H1 (cell line): ENCODE results near the gene ASCC1. TPM values are rescaled to one million over a fixed set of nuclear protein-coding genes. Genes with fewer than 3 reads are reported as not detected.

Experiments
- CTCF ChIA-PET: fragments of 300-600 bp; sonication (Branson Sonifier 250); formaldehyde crosslinking; loops from one replicate; lab custom pipeline; 2021; ENCODE audit not compliant: partially characterized antibody; lab: Charles Lee
- POLR2A ChIA-PET: fragments of 300-600 bp; sonication (Branson Sonifier 250); formaldehyde crosslinking; loops from one replicate; lab custom pipeline; 2021; ENCODE audit warnings: inconsistent platforms; ENCODE audit not compliant: partially characterized antibody; lab: Charles Lee
- DNase-seq, 2 experiments: peaks; one replicate each; pipeline versions ENCODE4 v3.0.0 to v3.0.0-alpha.2; 2010 to 2022; ENCODE audit warnings: low spot score in 2 of 2, low read depth in 1 of 2, mixed read lengths in 1 of 2
- FAIRE-seq: peaks from 2 replicates; lab custom pipeline; 2011; peaks lifted over from hg19 to GRCh38; lab: Jason Lieb, UNC
- H2AFZ ChIP-seq: 2 replicates; pipeline ENCODE4 v1.8.1; 2012; ENCODE audit warnings: low read length, inconsistent platforms
- H2AK5ac ChIP-seq: 2 replicates; pipeline ENCODE4 v1.6.1; 2013; ENCODE audit warnings: low read depth, low read length
- H2BK120ac ChIP-seq: replicated peaks from 2 replicates; pipeline ENCODE3; 2013; ENCODE audit warnings: low read depth, low read length, inconsistent platforms
- H2BK12ac ChIP-seq: 2 replicates; pipeline ENCODE4 v1.6.1; 2013; ENCODE audit warnings: low read depth, low read length
- H2BK15ac ChIP-seq: 2 replicates; pipeline ENCODE4 v1.6.1; 2013; ENCODE audit warnings: low read length
- H2BK20ac ChIP-seq: 2 replicates; pipeline ENCODE4 v1.6.1; 2013; ENCODE audit warnings: low read length
- H2BK5ac ChIP-seq: 2 replicates; pipeline ENCODE4 v1.6.1; 2013; ENCODE audit warnings: low read depth, low read length
- H3K14ac ChIP-seq: 2 replicates; pipeline ENCODE4 v1.6.1; 2013; ENCODE audit warnings: inconsistent platforms; ENCODE audit not compliant: insufficient read length
- H3K18ac ChIP-seq: 2 replicates; pipeline ENCODE4 v1.6.1; 2013; ENCODE audit warnings: low read length; ENCODE audit errors: extremely low read depth
- H3K23ac ChIP-seq: 2 replicates; pipeline ENCODE4 v1.6.1; 2013; ENCODE audit warnings: inconsistent platforms; ENCODE audit not compliant: insufficient read length
- H3K23me2 ChIP-seq: 2 replicates; pipeline ENCODE4 v1.6.1; 2013; ENCODE audit warnings: low read depth, low read length
- H3K27ac ChIP-seq: 2 replicates; pipeline ENCODE4 v1.6.1; 2011; ENCODE audit warnings: low read depth, low read length, inconsistent platforms
- H3K27me3 ChIP-seq, 4 experiments: replicated peaks in 1 of 4; 1 replicate in 1 of 4; 2 replicates in 3 of 4; pipeline versions ENCODE4 v1.6.1 to v1.8.1; 2011 to 2013; ENCODE audit warnings: low read length in 3 of 4, mild to moderate bottlenecking in 3 of 4, inconsistent platforms in 2 of 4, mixed read lengths in 2 of 4, moderate library complexity in 1 of 4; ENCODE audit not compliant: control insufficient read depth in 3 of 4, insufficient read depth in 3 of 4; ENCODE audit errors: extremely low read depth in 1 of 4
- H3K36me3 ChIP-seq, 4 experiments: 2 replicates each; pipeline versions ENCODE4 v1.6.1 to v1.8.1; 2011 to 2013; ENCODE audit warnings: mild to moderate bottlenecking in 4 of 4, low read length in 3 of 4, moderate library complexity in 2 of 4, control low read depth in 1 of 4, inconsistent platforms in 1 of 4; ENCODE audit not compliant: insufficient read depth in 4 of 4, control insufficient read depth in 2 of 4
- H3K4ac ChIP-seq: replicated peaks from 2 replicates; pipeline ENCODE3; 2013; ENCODE audit warnings: low read length, low read depth, mixed read lengths, inconsistent platforms; ENCODE audit not compliant: insufficient read length
- H3K4me1 ChIP-seq, 4 experiments: replicated peaks in 1 of 4; 1 replicate in 1 of 4; 2 replicates in 3 of 4; pipeline versions ENCODE4 v1.6.1 to v1.8.1; 2011 to 2013; ENCODE audit warnings: low read length in 3 of 4, inconsistent platforms in 2 of 4, mixed read lengths in 1 of 4; ENCODE audit not compliant: insufficient read depth in 4 of 4, control insufficient read depth in 3 of 4
- H3K4me2 ChIP-seq, 2 experiments: 2 replicates each; pipeline versions ENCODE4 v1.6.1 to v1.8.1; 2011 to 2013; ENCODE audit warnings: low read depth in 2 of 2, low read length in 2 of 2, control low read depth in 1 of 2, inconsistent platforms in 1 of 2, mild to moderate bottlenecking in 1 of 2; ENCODE audit not compliant: insufficient read depth in 1 of 2
- H3K4me3 ChIP-seq, 4 experiments: fragments of 200-600, 300-600 bp in 1 of 4; sonication (generic), shearing (Covaris generic), sonication (Bioruptor Twin) in 1 of 4; 2 replicates each; pipeline versions ENCODE4 v1.5.1 to v1.8.1; 2011 to 2016; ENCODE audit warnings: low read length in 4 of 4, low read depth in 3 of 4, control low read depth in 2 of 4, inconsistent platforms in 2 of 4, mild to moderate bottlenecking in 2 of 4, mixed read lengths in 1 of 4, moderate library complexity in 1 of 4; ENCODE audit not compliant: insufficient read depth in 2 of 4; ENCODE audit errors: extremely low read depth in 1 of 4
- H3K56ac ChIP-seq: replicated peaks from 2 replicates; pipeline ENCODE3; 2013; ENCODE audit warnings: low read depth, mild to moderate bottlenecking, mixed read lengths, low read length, inconsistent platforms; ENCODE audit not compliant: insufficient read length
- H3K79me1 ChIP-seq: 2 replicates; pipeline ENCODE4 v1.6.1; 2013; ENCODE audit warnings: low read depth, low read length, control low read depth
- H3K79me2 ChIP-seq, 2 experiments: 2 replicates each; pipeline versions ENCODE4 v1.6.1 to v1.8.1; 2012 to 2013; ENCODE audit warnings: low read length in 2 of 2, mild to moderate bottlenecking in 2 of 2, inconsistent platforms in 1 of 2; ENCODE audit not compliant: insufficient read depth in 2 of 2, control insufficient read depth in 1 of 2
- H3K9ac ChIP-seq, 4 experiments: replicated peaks in 1 of 4; 1 replicate in 1 of 4; 2 replicates in 3 of 4; pipeline versions ENCODE4 v1.6.1 to v1.8.1; 2011 to 2013; ENCODE audit warnings: low read depth in 3 of 4, low read length in 3 of 4, control low read depth in 2 of 4, mild to moderate bottlenecking in 2 of 4, moderate library complexity in 2 of 4, inconsistent platforms in 1 of 4; ENCODE audit errors: extremely low read depth in 1 of 4
- H3K9me3 ChIP-seq, 2 experiments: 2 replicates each; pipeline versions ENCODE4 v1.6.1 to v1.8.1; 2012 to 2013; ENCODE audit warnings: mild to moderate bottlenecking in 2 of 2, moderate library complexity in 2 of 2, control low read depth in 1 of 2, inconsistent platforms in 1 of 2, low read depth in 1 of 2, low read length in 1 of 2, mixed read lengths in 1 of 2; ENCODE audit not compliant: insufficient read depth in 2 of 2
- H4K20me1 ChIP-seq, 2 experiments: replicated peaks in 1 of 2; 2 replicates each; pipeline versions ENCODE3 to v1.8.1; 2011 to 2013; ENCODE audit warnings: inconsistent platforms in 2 of 2, low read length in 2 of 2, mild to moderate bottlenecking in 1 of 2; ENCODE audit not compliant: insufficient read depth in 2 of 2, control insufficient read depth in 1 of 2
- H4K5ac ChIP-seq: 2 replicates; pipeline ENCODE4 v1.6.1; 2013; ENCODE audit warnings: low read length, low read depth, mixed read lengths, inconsistent platforms; ENCODE audit not compliant: insufficient read length
- H4K8ac ChIP-seq: 2 replicates; pipeline ENCODE4 v1.8.0; 2013; ENCODE audit warnings: mild to moderate bottlenecking, moderate library complexity, low read length, inconsistent platforms; ENCODE audit not compliant: insufficient read depth; ENCODE audit errors: extremely low read depth
- H4K91ac ChIP-seq: replicated peaks from 2 replicates; pipeline ENCODE3; 2013; ENCODE audit warnings: low read length, mixed read lengths, inconsistent platforms; ENCODE audit not compliant: insufficient read length
- CHD2 ChIP-seq: IDR thresholded peaks from 2 replicates; pipeline ENCODE4 v1.6.1; 2012; ENCODE audit warnings: low read length, improper control_type of control experiment
- E2F6 ChIP-seq: IDR thresholded peaks from 2 replicates; pipeline ENCODE4 v1.6.1; 2012; ENCODE audit warnings: inconsistent platforms
- HDAC6 ChIP-seq: IDR thresholded peaks from one replicate; pipeline ENCODE4 v1.7.1; 2012; ENCODE audit warnings: low read depth, mild to moderate bottlenecking, inconsistent platforms, low read length, moderate library complexity
- SIN3A ChIP-seq, 2 experiments: IDR thresholded peaks in 1 of 2; conservative IDR thresholded peaks in 1 of 2; 2 replicates each; pipeline ENCODE4 v1.6.1; 2011 to 2012; ENCODE audit warnings: low read length in 2 of 2, improper control_type of control experiment in 1 of 2, low read depth in 1 of 2, mild to moderate bottlenecking in 1 of 2
- SRF ChIP-seq: IDR thresholded peaks from 2 replicates; pipeline ENCODE4 v1.6.1; 2011; ENCODE audit warnings: mild to moderate bottlenecking, low read depth, low read length, moderate library complexity
- WGBS, 2 experiments: shearing (Covaris generic) in 1 of 2; methylation state at CpG; one replicate each; pipeline versions ENCODE4 v1.1.6 to v1.1.7; 2013 to 2015; ENCODE audit warnings: low lambda C conversion rate in 2 of 2, mixed read lengths in 2 of 2, inconsistent platforms in 1 of 2, low coverage in 1 of 2, missing lambda C conversion rate in 1 of 2; ENCODE audit not compliant: insufficient replicate concordance in 2 of 2, insufficient coverage in 1 of 2, insufficient read length in 1 of 2; ENCODE audit errors: extremely low coverage in 1 of 2, missing lambda C conversion rate in 1 of 2; 5-methylcytosine and 5-hydroxymethylcytosine counted together
- polyA plus RNA-seq, 7 experiments: library from polyadenylated mRNA; depleted of rRNA in 3 of 7; stranded (reverse) in 5 of 7; unstranded in 2 of 7; fragments of >200 nt in 5 of 7; fragments of 200-250 nt in 2 of 7; gene quantifications; 1 replicate in 5 of 7; 2 replicates in 1 of 7; 4 replicates in 1 of 7; pipeline versions ENCODE4 v1.2.1 to v1.2.3, GENCODE V29; 2011 to 2013; ENCODE audit warnings: missing spikeins in 2 of 7, mixed read lengths in 2 of 7
- total RNA-seq: library from RNA; stranded (reverse); fragmentation: NEBNext Ultra II Directional; extraction: Animal tissue kit (Norgen Biotek cat#: 25700); gene quantifications from 2 replicates; pipeline ENCODE4 v1.2.1, GENCODE V29; 2021

The ASCC1 gene
- total and polyA plus RNA-seq, 2 of the 8 experiments (the other 6 are each of a cell fraction or from before 2014, with no cell fraction given), result 25.6 to 35.8 TPM

DNA sequence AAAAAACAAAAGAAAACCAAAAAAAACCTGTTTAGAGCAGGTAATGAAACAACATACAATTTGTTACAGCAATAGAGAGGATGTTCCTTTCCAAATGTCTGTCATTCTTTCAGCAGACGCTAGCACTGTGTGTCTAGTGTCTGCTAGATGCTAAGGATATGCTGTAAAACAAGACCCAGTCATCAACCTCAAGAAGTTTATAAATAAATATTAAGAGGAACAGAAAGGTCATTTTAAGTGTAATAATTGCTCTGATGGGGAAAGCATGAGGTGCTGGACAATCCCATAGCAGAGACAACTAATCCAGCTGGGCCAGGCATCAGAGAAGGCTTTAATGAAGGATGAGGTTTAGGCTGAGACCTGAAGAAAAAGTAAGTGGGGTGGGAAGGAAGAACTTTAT lies 23.3 kb upstream of the ASCC1 start:
- no peak overlapping the region for H2AK5ac ChIP-seq
- POLR2A ChIA-PET, result interaction anchor here (0.6 to 4.5 kb wide), 7 partner anchors 9 to 82 kb away, joined by 3 to 35 read pairs (median 7); partner anchors contain the start of gene DDIT4
- WGBS, 2 experiments, result 96% methylated on average over 1 of the region's 1 CpG; no CpG with 5 or more reads in 1 of the 2 experiments
- TF ChIP-seq SIN3A (conservative IDR thresholded peaks at IDR 0.05 in 1 of 2, IDR thresholded peaks at IDR 0.05 in 1 of 2; ENCODE audit: low read depth in 1 of 2, low read length in 2 of 2) (no peak), HDAC6 (no peak), SRF (no peak), E2F6 (no peak), CHD2 (no peak)

More for the DNA sequence above, 23.3 kb upstream of the ASCC1 start:
- Histone ChIP-seq H2BK15ac (no peak overlapping the region), H3K79me2 (no peaks in the 10 kb centered on the region), H3K79me1 (no peaks in the 10 kb centered on the region), H2BK20ac (no peak overlapping the region), H4K5ac (no peak overlapping the region), H2AFZ (no peak overlapping the region), H4K91ac (no peak overlapping the region), H4K8ac (no peak overlapping the region), H2BK120ac (no peak overlapping the region), H3K4ac (no peak overlapping the region), H3K4me3 (no peak overlapping the region), H4K20me1 (no peaks in the 10 kb centered on the region), H3K23me2 (no peaks in the 10 kb centered on the region), H3K27me3 (no peaks in the 10 kb centered on the region; a peak in 1 of 7 replicates), H2BK5ac (no peak overlapping the region), H3K9me3 (no peaks in the 10 kb centered on the region), H2BK12ac (no peak overlapping the region), H3K18ac (no peak overlapping the region), H3K27ac (no peak overlapping the region), H3K36me3 (peaks cover 3 to 9% (median 4%) of the 10 kb centered on the region in 4 experiments; a peak in 7 of 8 replicates), H3K9ac (no peak overlapping the region), H3K4me2 (no peak overlapping the region), H3K4me1 (no peaks in the 10 kb centered on the region; a peak in 1 of 7 replicates), H3K14ac (no peak overlapping the region), H3K56ac (no peak overlapping the region), H3K23ac (no peak overlapping the region)
- DNase-seq (no peak), FAIRE-seq (no peak)
- CTCF ChIA-PET, result interaction anchor here (0.7 to 4.1 kb wide), 6 partner anchors 10 to 97 kb away, joined by 3 to 18 read pairs (median 6); no protein-coding TSS in a partner anchor
